Activated CD8-positive, alpha-beta T cell treated with anti-CD3 and anti-CD28 coated beads for 36 hours (primary cell): ENCODE measurements around the gene EIF4E2. TPM values are rescaled to one million over a fixed set of nuclear protein-coding genes. Genes with fewer than 3 reads are reported as not detected.

Experiments
- ATAC-seq: fragments of 200-7000 bp; cut with Tn5 transposase; one replicate; pipeline ENCODE4 v1.10.0; 2021; ENCODE audit warnings: mild to moderate bottlenecking, moderate library complexity
- CTCF ChIA-PET: fragments of 350-600 bp; sonication (Branson Sonifier 250); formaldehyde crosslinking; loops from one replicate; lab custom pipeline; 2021; ENCODE audit warnings: antibody characterized with exemption; lab: Charles Lee
- POLR2A ChIA-PET: fragments of 350-600 bp; sonication (Branson Sonifier 250); formaldehyde crosslinking; loops from one replicate; lab custom pipeline; 2021; ENCODE audit warnings: antibody characterized with exemption; lab: Charles Lee
- DNase-seq: peaks from one replicate; pipeline ENCODE4 v3.0.0-alpha.2; 2020
- H3K27ac Mint-ChIP-seq: one replicate; pipeline ENCODE4 v1.8.0; 2021; ENCODE audit warnings: mild to moderate bottlenecking, mixed read lengths
- H3K27me3 Mint-ChIP-seq: one replicate; pipeline ENCODE4 v1.8.0; 2021; ENCODE audit warnings: mixed read lengths
- H3K36me3 Mint-ChIP-seq: one replicate; pipeline ENCODE4 v1.8.0; 2021; ENCODE audit warnings: low read depth, mixed read lengths
- H3K4me1 Mint-ChIP-seq: one replicate; pipeline ENCODE4 v1.8.0; 2021; ENCODE audit warnings: low read depth, mixed read lengths
- H3K4me3 Mint-ChIP-seq: one replicate; pipeline ENCODE4 v1.8.0; 2021; ENCODE audit warnings: mild to moderate bottlenecking, moderate library complexity, mixed read lengths
- H3K9me3 Mint-ChIP-seq: one replicate; pipeline ENCODE4 v1.8.0; 2021; ENCODE audit warnings: mixed read lengths
- intact Hi-C: fragments of 100-400 bp; cut with micrococcal nuclease; formaldehyde crosslinking; loops from one replicate; pipeline ENCODE4 v1.10.0; 2022
- total RNA-seq, 2 experiments: library from RNA; stranded (reverse); gene quantifications; one replicate each; pipeline ENCODE4 v1.2.3, GENCODE V29; 2021
- TF ChIP-seq, protein P1 (sequence below): fragments of 200-600 bp; IDR thresholded peaks from one replicate; pipeline ENCODE4 v1.8.0; 2022; ENCODE audit warnings: antibody characterized with exemption, mild to moderate bottlenecking

EIF4E2 gene, protein sequence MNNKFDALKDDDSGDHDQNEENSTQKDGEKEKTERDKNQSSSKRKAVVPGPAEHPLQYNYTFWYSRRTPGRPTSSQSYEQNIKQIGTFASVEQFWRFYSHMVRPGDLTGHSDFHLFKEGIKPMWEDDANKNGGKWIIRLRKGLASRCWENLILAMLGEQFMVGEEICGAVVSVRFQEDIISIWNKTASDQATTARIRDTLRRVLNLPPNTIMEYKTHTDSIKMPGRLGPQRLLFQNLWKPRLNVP
- total RNA-seq = 10 to 100 TPM; 49.2 to 50.4 TPM

DNA sequence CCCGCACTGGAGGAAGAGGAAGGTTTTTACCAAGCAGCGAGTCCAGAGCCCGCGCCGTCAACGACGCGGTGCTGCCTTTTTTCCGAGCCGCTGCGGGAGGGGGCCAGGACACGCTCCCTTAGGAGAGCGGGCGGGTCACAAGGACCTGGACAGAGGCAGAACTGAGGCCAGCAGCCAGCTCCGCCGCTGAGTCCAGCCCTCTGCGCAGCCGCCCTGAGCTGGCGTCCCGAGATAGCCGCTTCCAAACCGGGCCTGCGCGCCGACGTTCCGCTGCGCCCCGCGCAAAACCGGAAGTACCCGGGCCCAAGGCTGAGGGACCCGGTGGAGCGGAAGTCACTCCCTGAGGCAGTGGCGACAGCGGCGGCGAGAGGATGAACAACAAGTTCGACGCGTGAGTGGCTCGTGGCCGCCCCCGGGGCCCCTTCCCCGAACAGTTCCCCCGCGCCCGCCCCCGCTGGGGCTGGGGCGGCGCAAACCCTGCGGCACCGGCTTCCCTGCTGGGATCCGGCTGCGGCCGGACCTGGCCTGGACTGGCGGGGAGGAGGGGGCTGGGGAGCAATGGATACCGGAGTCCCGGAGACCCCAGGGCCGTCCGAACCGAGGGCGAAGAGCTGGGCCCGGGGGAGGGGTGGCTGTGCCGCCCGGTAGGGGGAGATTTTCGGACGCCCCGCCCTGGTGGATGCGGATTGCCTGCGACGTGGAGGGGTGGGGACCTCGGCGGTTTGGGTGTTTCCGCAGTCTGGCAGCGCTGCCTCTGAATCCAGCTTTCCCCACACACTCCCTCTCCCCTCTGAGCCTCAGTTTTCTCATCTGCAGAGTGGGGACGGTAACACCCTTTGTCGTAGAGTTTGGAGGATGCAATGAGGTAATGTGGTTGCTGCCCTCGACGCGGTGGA is at the start of gene EIF4E2, which contains the start of gene TIGD1:
Gene EIF4E2, plus strand, starts transcription at position 336 of the 896 bp plus-strand sequence. Its CDS starts 36 bp downstream, at position 372.
Gene TIGD1, minus strand, starts transcription at position 204 of the 896 bp plus-strand sequence. CDS start 675 bp downstream, outside the sequence.
- H3K9me3 Mint-ChIP-seq = peaks cover 4% of the 10 kb centered on the region
- no peaks in the 10 kb centered on the region for H3K27me3 Mint-ChIP-seq
- TF ChIP-seq, protein P1, sequence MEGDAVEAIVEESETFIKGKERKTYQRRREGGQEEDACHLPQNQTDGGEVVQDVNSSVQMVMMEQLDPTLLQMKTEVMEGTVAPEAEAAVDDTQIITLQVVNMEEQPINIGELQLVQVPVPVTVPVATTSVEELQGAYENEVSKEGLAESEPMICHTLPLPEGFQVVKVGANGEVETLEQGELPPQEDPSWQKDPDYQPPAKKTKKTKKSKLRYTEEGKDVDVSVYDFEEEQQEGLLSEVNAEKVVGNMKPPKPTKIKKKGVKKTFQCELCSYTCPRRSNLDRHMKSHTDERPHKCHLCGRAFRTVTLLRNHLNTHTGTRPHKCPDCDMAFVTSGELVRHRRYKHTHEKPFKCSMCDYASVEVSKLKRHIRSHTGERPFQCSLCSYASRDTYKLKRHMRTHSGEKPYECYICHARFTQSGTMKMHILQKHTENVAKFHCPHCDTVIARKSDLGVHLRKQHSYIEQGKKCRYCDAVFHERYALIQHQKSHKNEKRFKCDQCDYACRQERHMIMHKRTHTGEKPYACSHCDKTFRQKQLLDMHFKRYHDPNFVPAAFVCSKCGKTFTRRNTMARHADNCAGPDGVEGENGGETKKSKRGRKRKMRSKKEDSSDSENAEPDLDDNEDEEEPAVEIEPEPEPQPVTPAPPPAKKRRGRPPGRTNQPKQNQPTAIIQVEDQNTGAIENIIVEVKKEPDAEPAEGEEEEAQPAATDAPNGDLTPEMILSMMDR = peak; percentile 37
- H3K36me3 Mint-ChIP-seq = peaks cover 59% of the 10 kb centered on the region
- peak within 1 kb of the TSS; percentile 99 for H3K27ac Mint-ChIP-seq
- intact Hi-C loops = no loop called here
- ChIA-PET CTCF (interaction anchor here (0.6 to 1.3 kb wide), 3 partner anchors 12 to 13 kb away, joined by 3 to 4 read pairs (median 3); no protein-coding TSS in a partner anchor), POLR2A (interaction anchor here (0.5 to 1.4 kb wide), 9 partner anchors 10 to 714 kb away, joined by 3 to 7 read pairs (median 3); no protein-coding TSS in a partner anchor)
- peak; percentile 94 for ATAC-seq
- peak; percentile 95 for DNase-seq
- H3K4me3 Mint-ChIP-seq = peak within 1 kb of the TSS; percentile 90
- peaks cover 65% of the 10 kb centered on the region for H3K4me1 Mint-ChIP-seq

DNA sequence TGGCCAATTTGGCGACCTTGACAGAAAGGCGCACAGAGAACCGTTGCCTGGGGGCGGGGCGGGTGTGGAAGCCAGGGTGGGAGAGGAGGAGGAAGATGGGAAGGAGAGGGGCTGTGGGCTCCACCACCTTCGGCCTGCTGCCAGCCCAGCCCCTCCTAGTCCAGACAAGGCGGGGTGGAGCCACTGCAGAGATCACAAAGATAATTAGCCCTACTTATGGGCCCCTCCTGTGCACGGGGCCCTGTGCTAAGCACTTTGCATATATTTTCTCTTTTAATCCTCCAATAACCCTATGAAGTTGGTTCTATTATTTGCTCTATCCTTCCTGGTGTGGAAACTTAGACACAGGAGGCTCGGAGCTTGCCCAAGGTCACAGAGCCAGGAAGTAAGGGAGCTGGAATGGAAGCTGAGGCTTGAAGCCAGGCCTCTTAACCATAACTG is 49.1 kb upstream of the EIF4E2 start:
- intact Hi-C loops = no loop called here
- TF ChIP-seq, protein P1 = no peak
- POLR2A ChIA-PET = interaction anchor here (0.6 kb wide), 1 partner anchor 45 kb away, joined by 3 read pairs; no protein-coding TSS in a partner anchor
- DNase-seq (no peak), ATAC-seq (no peak)
- CTCF ChIA-PET = interaction anchor here (1.3 kb wide), 1 partner anchor 54 kb away, joined by 5 read pairs; no protein-coding TSS in a partner anchor
- Mint-ChIP-seq H3K36me3 (no peaks in the 10 kb centered on the region), H3K27me3 (peaks cover 36% of the 10 kb centered on the region), H3K4me3 (no peak overlapping the region), H3K9me3 (no peaks in the 10 kb centered on the region), H3K27ac (no peak overlapping the region), H3K4me1 (peaks cover 14% of the 10 kb centered on the region)

DNA sequence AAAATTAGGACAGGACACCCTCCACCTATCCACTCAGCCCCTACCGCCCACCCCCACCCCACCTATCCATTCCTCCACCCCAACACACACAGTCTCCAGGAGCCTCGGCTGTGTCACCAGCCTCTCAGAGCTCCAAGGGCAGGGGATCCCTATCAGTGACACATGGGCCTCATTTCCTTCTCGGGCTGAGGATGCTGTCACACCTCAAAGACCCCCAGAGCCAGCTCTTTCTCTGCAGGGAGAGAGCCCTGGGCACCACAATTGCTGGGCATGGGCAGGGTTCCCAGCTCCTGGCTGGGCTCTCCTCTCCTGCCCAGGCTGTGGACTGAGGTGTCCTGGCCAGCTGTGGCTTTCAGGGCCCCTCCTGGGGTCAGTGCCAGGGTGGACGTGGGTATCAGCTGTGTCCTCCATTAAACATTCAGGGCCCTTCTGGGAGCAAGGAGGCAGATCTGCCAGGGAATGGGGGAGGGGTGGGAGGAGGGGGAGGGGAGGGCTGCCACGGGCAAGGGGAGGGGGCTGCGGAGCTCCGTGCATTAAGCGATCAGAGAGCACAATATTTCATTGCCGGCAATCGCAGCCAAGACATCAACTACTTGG is 48.6 kb upstream of the EIF4E2 start:
- ChIA-PET POLR2A (interaction anchor here (0.6 kb wide), 1 partner anchor 44 kb away, joined by 3 read pairs; no protein-coding TSS in a partner anchor), CTCF (interaction anchor here (1.3 to 2.9 kb wide), 2 partner anchors 20 to 55 kb away, joined by 5 to 7 read pairs; no protein-coding TSS in a partner anchor)
- Mint-ChIP-seq H3K27me3 (peaks cover 36% of the 10 kb centered on the region), H3K27ac (no peak overlapping the region), H3K36me3 (no peaks in the 10 kb centered on the region), H3K4me1 (peaks cover 14% of the 10 kb centered on the region), H3K4me3 (no peak overlapping the region), H3K9me3 (no peaks in the 10 kb centered on the region)
- TF ChIP-seq, protein P1 = no peak
- intact Hi-C loops = no loop called here
- ATAC-seq = no peak
- no peak for DNase-seq

DNA sequence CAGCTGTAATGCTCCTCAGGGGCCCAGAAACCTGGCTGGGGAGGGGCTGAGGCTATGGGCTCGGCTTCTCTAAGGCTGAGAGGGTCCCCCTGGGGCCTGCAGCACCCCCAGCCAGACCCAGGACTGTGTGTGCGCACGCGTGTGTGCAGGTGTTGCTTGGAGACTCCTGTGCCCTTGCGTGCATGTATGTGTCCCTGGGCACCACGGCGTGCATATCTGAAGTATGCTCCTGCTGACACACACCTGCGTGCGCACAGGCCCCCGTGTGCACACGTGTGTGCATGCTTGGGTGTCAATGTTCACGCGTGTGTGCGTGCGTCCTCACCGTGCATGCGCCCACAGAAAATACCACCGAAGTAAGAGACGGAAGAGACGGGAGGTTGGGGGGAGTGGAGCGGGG is 48.0 kb upstream of the EIF4E2 start:
- intact Hi-C loops = no loop called here
- TF ChIP-seq, protein P1 = no peak
- H3K36me3 Mint-ChIP-seq = no peaks in the 10 kb centered on the region
- CTCF ChIA-PET = interaction anchor here (1.3 to 2.9 kb wide), 2 partner anchors 19 to 55 kb away, joined by 5 to 7 read pairs; no protein-coding TSS in a partner anchor
- ATAC-seq (peak; percentile 72), DNase-seq (peak; percentile 60)
- no peaks in the 10 kb centered on the region for H3K9me3 Mint-ChIP-seq
- H3K4me1 Mint-ChIP-seq = peaks cover 14% of the 10 kb centered on the region
- H3K4me3 Mint-ChIP-seq = peak overlapping the region; percentile 59
- peak overlapping the region; percentile 8 for H3K27ac Mint-ChIP-seq
- POLR2A ChIA-PET = no interaction called here
- H3K27me3 Mint-ChIP-seq = peaks cover 36% of the 10 kb centered on the region
